ENCODE results near the gene ARHGAP24. TPM values are rescaled to one million over a fixed set of nuclear protein-coding genes. Genes with fewer than 3 reads are reported as not detected.

Gene ARHGAP24
- total RNA-seq, 4 donors from 2014 or later = 12.1 to 60.8 (median 18.9) TPM

DNA sequence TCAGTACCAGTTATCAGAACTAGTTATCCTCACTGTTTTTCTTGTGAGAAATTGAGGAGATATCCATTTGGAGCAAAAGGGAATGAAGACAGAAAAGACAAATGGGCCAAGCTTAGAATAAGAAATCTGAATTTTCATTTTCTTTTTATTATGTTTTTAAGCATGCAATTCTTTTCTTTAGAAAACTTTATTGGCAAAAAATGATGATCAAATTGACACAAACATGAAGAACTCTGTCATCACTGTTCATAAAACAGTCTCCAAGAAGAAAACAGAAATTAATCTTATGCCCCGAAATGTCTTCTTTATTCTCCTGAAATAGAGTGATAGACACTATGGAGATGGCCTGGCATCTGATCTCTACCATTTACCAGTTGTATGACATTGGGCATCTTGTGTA is 139.0 kb downstream of the ARHGAP24 start:
- Histone ChIP-seq H3K27ac (no peak overlapping the region), H3K4me3 (no peak overlapping the region), H3K4me1 (no peaks in the 10 kb centered on the region), H3K9me3 (no peaks in the 10 kb centered on the region), H3K36me3 (no peaks in the 10 kb centered on the region), H3K27me3 (no peaks in the 10 kb centered on the region)
- intact Hi-C loops (cut with DNase I; ENCODE audit: low total_unique reads) = no loop called here
- DNase-seq = no peak
- TF ChIP-seq, protein P1, sequence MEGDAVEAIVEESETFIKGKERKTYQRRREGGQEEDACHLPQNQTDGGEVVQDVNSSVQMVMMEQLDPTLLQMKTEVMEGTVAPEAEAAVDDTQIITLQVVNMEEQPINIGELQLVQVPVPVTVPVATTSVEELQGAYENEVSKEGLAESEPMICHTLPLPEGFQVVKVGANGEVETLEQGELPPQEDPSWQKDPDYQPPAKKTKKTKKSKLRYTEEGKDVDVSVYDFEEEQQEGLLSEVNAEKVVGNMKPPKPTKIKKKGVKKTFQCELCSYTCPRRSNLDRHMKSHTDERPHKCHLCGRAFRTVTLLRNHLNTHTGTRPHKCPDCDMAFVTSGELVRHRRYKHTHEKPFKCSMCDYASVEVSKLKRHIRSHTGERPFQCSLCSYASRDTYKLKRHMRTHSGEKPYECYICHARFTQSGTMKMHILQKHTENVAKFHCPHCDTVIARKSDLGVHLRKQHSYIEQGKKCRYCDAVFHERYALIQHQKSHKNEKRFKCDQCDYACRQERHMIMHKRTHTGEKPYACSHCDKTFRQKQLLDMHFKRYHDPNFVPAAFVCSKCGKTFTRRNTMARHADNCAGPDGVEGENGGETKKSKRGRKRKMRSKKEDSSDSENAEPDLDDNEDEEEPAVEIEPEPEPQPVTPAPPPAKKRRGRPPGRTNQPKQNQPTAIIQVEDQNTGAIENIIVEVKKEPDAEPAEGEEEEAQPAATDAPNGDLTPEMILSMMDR (IDR thresholded peaks at IDR 0.05) = no peak
- TF ChIP-seq POLR2A (IDR thresholded peaks at IDR 0.05) = no peak

DNA sequence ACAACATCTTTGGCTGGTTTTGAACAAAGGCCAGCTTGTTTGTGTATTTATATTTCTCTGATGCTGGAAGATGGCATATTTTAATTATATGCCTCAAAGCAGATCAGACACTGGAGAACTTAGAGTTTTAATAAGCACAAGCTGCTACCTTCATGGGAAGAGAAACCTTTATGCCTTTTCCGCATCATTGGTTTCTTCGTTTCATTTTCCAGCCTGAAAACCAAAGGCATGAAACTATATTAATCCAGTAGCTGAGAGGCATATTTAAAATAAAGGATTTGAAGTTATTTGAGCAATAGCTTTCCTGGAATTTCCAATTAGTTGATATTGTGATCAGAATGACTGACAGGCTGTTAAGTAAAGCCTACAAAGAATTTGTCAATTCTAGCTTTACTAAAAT is 141.0 kb downstream of the ARHGAP24 start:
- no peaks in the 10 kb centered on the region for H3K36me3 ChIP-seq
- H3K9me3 ChIP-seq = no peaks in the 10 kb centered on the region
- TF ChIP-seq, protein P1 (IDR thresholded peaks at IDR 0.05) = no peak
- TF ChIP-seq POLR2A (IDR thresholded peaks at IDR 0.05) = no peak
- intact Hi-C loops (cut with DNase I; ENCODE audit: low total_unique reads) = no loop called here
- no peak overlapping the region for H3K27ac ChIP-seq
- no peaks in the 10 kb centered on the region for H3K27me3 ChIP-seq
- DNase-seq = no peak
- H3K4me3 ChIP-seq = no peak overlapping the region
- no peaks in the 10 kb centered on the region for H3K4me1 ChIP-seq

- H3K4me1 ChIP-seq = no peaks in the 10 kb centered on the region
- DNase-seq = no peak
- H3K4me3 ChIP-seq = no peak overlapping the region
- no peaks in the 10 kb centered on the region for H3K27me3 ChIP-seq
- TF ChIP-seq, protein P1 (IDR thresholded peaks at IDR 0.05) = no peak
- TF ChIP-seq POLR2A (IDR thresholded peaks at IDR 0.05) = no peak
- H3K9me3 ChIP-seq = no peaks in the 10 kb centered on the region
- no peak overlapping the region for H3K27ac ChIP-seq
- H3K36me3 ChIP-seq = no peaks in the 10 kb centered on the region
- intact Hi-C loops (cut with DNase I; ENCODE audit: low total_unique reads) = no loop called here
These were observed 142.3 kb downstream of the ARHGAP24 start for GRCh38 chr4:85617202-85617601.

- TF ChIP-seq, protein P1 (IDR thresholded peaks at IDR 0.05) = no peak
- no peak for TF ChIP-seq POLR2A (IDR thresholded peaks at IDR 0.05)
- H3K27me3 ChIP-seq = no peaks in the 10 kb centered on the region
- no peaks in the 10 kb centered on the region for H3K9me3 ChIP-seq
- H3K4me3 ChIP-seq = no peak overlapping the region
- DNase-seq = no peak
- no peaks in the 10 kb centered on the region for H3K36me3 ChIP-seq
- intact Hi-C loops (cut with DNase I; ENCODE audit: low total_unique reads) = no loop called here
- no peaks in the 10 kb centered on the region for H3K4me1 ChIP-seq
- no peak overlapping the region for H3K27ac ChIP-seq
These were observed 158.0 kb downstream of the ARHGAP24 start for GRCh38 chr4:85632981-85633380.

- intact Hi-C loops (cut with DNase I; ENCODE audit: low total_unique reads) = no loop called here
- no peak for TF ChIP-seq POLR2A (IDR thresholded peaks at IDR 0.05)
- TF ChIP-seq, protein P1 (IDR thresholded peaks at IDR 0.05) = no peak
- no peak for DNase-seq
- H3K27ac ChIP-seq = no peak overlapping the region
- H3K27me3 ChIP-seq = no peaks in the 10 kb centered on the region
- H3K4me3 ChIP-seq = no peak overlapping the region
- no peaks in the 10 kb centered on the region for H3K9me3 ChIP-seq
- H3K36me3 ChIP-seq = no peaks in the 10 kb centered on the region
- H3K4me1 ChIP-seq = no peaks in the 10 kb centered on the region
These were observed 162.8 kb downstream of the ARHGAP24 start for GRCh38 chr4:85637778-85638177.
